SK-N-SH (cell line): ENCODE data around the gene DAB1. TPM values are rescaled to one million over a fixed set of nuclear protein-coding genes. Genes with fewer than 3 reads are reported as not detected.

Source experiments
- CTCF ChIA-PET: fragments of 300-600, 350-600 bp; formaldehyde crosslinking; extraction: SDS; loops from one replicate; lab custom pipeline; 2021; lab: Yijun Ruan, JAX
- POLR2A ChIA-PET: fragments of 350-600 bp; sonication (Branson Sonifier 250); formaldehyde crosslinking; extraction: SDS; loops from one replicate; lab custom pipeline; 2020; ENCODE audit warnings: antibody characterized with exemption, inconsistent platforms; lab: Yijun Ruan, JAX
- DNase-seq: peaks from one replicate; pipeline ENCODE4 v3.0.0; 2012
- H2AFZ ChIP-seq: fragments of 200-600 bp; sonication (generic); 2 replicates; pipeline ENCODE4 v1.8.1; 2016; ENCODE audit warnings: antibody characterized with exemption, mild to moderate bottlenecking, low read depth
- H3F3A ChIP-seq: fragments of 200-600 bp; sonication (generic); replicated peaks from 2 replicates; pipeline ENCODE3; 2016; ENCODE audit warnings: antibody characterized with exemption, mild to moderate bottlenecking; ENCODE audit not compliant: insufficient read depth
- H3K27ac ChIP-seq, 2 experiments: fragments of 200-500 bp in 1 of 2; fragments of 200-600 bp in 1 of 2; sonication (Bioruptor generic) in 1 of 2; sonication (generic), shearing (Covaris generic) in 1 of 2; 2 replicates each; pipeline versions ENCODE4 v1.5.1 to v1.6.1; 2014 to 2016; ENCODE audit warnings: low read depth in 2 of 2, inconsistent platforms in 1 of 2, low read length in 1 of 2, mild to moderate bottlenecking in 1 of 2, mixed read lengths in 1 of 2
- H3K27me3 ChIP-seq: fragments of 200-600 bp; sonication (generic), shearing (Covaris generic); 2 replicates; pipeline ENCODE4 v1.6.1; 2016; ENCODE audit warnings: mixed run types; ENCODE audit not compliant: insufficient read depth
- H3K36me3 ChIP-seq, 2 experiments: fragments of 200-500 bp in 1 of 2; fragments of 200-600 bp in 1 of 2; sonication (Bioruptor generic) in 1 of 2; sonication (generic) in 1 of 2; replicated peaks in 1 of 2; 2 replicates each; pipeline versions ENCODE3 to v1.5.1; 2014 to 2016; ENCODE audit warnings: low read length in 1 of 2, mild to moderate bottlenecking in 1 of 2; ENCODE audit not compliant: insufficient read depth in 2 of 2, control insufficient read depth in 1 of 2
- H3K4me1 ChIP-seq, 2 experiments: fragments of 200-500 bp in 1 of 2; fragments of 200-600 bp in 1 of 2; sonication (Bioruptor generic) in 1 of 2; sonication (generic), shearing (Covaris generic) in 1 of 2; 2 replicates each; pipeline versions ENCODE4 v1.5.1 to v1.6.1; 2014 to 2016; ENCODE audit warnings: low read depth in 1 of 2, low read length in 1 of 2, mixed run types in 1 of 2; ENCODE audit not compliant: insufficient read depth in 2 of 2, control insufficient read depth in 1 of 2
- H3K4me2 ChIP-seq: fragments of 200-600 bp; sonication (generic), shearing (Covaris generic); 2 replicates; pipeline ENCODE4 v1.6.1; 2017; ENCODE audit warnings: mixed run types
- H3K4me3 ChIP-seq, 2 experiments: fragments of 200-500 bp in 1 of 2; fragments of 200-600 bp in 1 of 2; sonication (Bioruptor generic) in 1 of 2; sonication (generic), shearing (Covaris generic) in 1 of 2; 2 replicates each; pipeline versions ENCODE4 v1.5.1 to v1.8.1; 2014 to 2016; ENCODE audit warnings: low read depth in 2 of 2, inconsistent platforms in 1 of 2, low read length in 1 of 2, mild to moderate bottlenecking in 1 of 2, mixed read lengths in 1 of 2, moderate library complexity in 1 of 2
- H3K79me2 ChIP-seq: fragments of 200-600 bp; sonication (generic); 2 replicates; pipeline ENCODE4 v1.8.1; 2017; ENCODE audit warnings: mild to moderate bottlenecking; ENCODE audit not compliant: insufficient read depth
- H3K9ac ChIP-seq: fragments of 200-600 bp; sonication (generic); 2 replicates; pipeline ENCODE4 v1.6.1; 2017; ENCODE audit warnings: mixed run types
- H3K9me2 ChIP-seq: fragments of 200-600 bp; sonication (generic); 2 replicates; pipeline ENCODE4 v1.6.1; 2017; ENCODE audit warnings: mixed run types
- H3K9me3 ChIP-seq: fragments of 200-600 bp; sonication (generic); 2 replicates; pipeline ENCODE4 v1.6.1; 2017; ENCODE audit warnings: mixed run types, mild to moderate bottlenecking, moderate library complexity
- H4K20me1 ChIP-seq: fragments of 200-600 bp; sonication (generic); 2 replicates; pipeline ENCODE4 v1.6.1; 2017; ENCODE audit warnings: mild to moderate bottlenecking, mixed run types; ENCODE audit not compliant: insufficient read depth
- CHD2 ChIP-seq: fragments of 150-350 bp; IDR thresholded peaks from 2 replicates; pipeline ENCODE4 v1.6.1; 2018; ENCODE audit warnings: low read length; ENCODE audit not compliant: partially characterized antibody
- ELF1 ChIP-seq: IDR thresholded peaks from 2 replicates; pipeline ENCODE4 v1.4.0; 2012
- EP300 ChIP-seq, 2 experiments: IDR thresholded peaks; 2 replicates each; pipeline versions ENCODE4 v1.4.0 to v1.6.1; 2012; ENCODE audit warnings: borderline replicate concordance in 1 of 2, low read depth in 1 of 2, low read length in 1 of 2
- FOSL2 ChIP-seq: IDR thresholded peaks from 2 replicates; pipeline ENCODE4 v1.4.0; 2012; ENCODE audit warnings: low read depth, mild to moderate bottlenecking, moderate library complexity, borderline replicate concordance
- FOXM1 ChIP-seq: IDR thresholded peaks from 2 replicates; pipeline ENCODE4 v1.4.0; 2012; ENCODE audit warnings: low read depth, mild to moderate bottlenecking
- GATA2 ChIP-seq: sonication (generic); formaldehyde crosslinking; IDR thresholded peaks from 2 replicates; pipeline ENCODE4 v1.5.0; 2020; ENCODE audit warnings: mild to moderate bottlenecking, missing genetic modification reagents
- MEF2A ChIP-seq: IDR thresholded peaks from 2 replicates; pipeline ENCODE4 v1.4.0; 2012; ENCODE audit warnings: low read depth, borderline replicate concordance
- NRF1 ChIP-seq: IDR thresholded peaks from 2 replicates; pipeline ENCODE4 v1.6.1; 2012; ENCODE audit warnings: low read depth, mild to moderate bottlenecking, low read length
- POLR2AphosphoS5 ChIP-seq: IDR thresholded peaks from 2 replicates; pipeline ENCODE4 v1.6.1; 2012; ENCODE audit warnings: low read depth, low read length
- RAD21 ChIP-seq: IDR thresholded peaks from 2 replicates; pipeline ENCODE4 v1.6.1; 2012; ENCODE audit warnings: mild to moderate bottlenecking, low read length
- RCOR1 ChIP-seq: fragments of 150-350 bp; IDR thresholded peaks from 2 replicates; pipeline ENCODE4 v1.6.1; 2017; ENCODE audit warnings: antibody characterized with exemption, low read length
- RXRA ChIP-seq: IDR thresholded peaks from 2 replicates; pipeline ENCODE4 v1.4.0; 2012; ENCODE audit warnings: low read depth, mild to moderate bottlenecking, borderline replicate concordance
- SIN3A ChIP-seq: IDR thresholded peaks from 2 replicates; pipeline ENCODE4 v1.6.1; 2012; ENCODE audit warnings: low read depth, mild to moderate bottlenecking, low read length, moderate library complexity, borderline replicate concordance
- SMC3 ChIP-seq: IDR thresholded peaks from 2 replicates; pipeline ENCODE4 v1.6.1; 2012; ENCODE audit warnings: low read depth, low read length, improper control_type of control experiment
- TAF1 ChIP-seq: IDR thresholded peaks from 2 replicates; pipeline ENCODE4 v1.6.1; 2012; ENCODE audit warnings: low read depth, mild to moderate bottlenecking, low read length, moderate library complexity, borderline replicate concordance
- YY1 ChIP-seq: IDR thresholded peaks from 2 replicates; pipeline ENCODE4 v1.4.0; 2012; ENCODE audit warnings: low read depth, mild to moderate bottlenecking
- ZBTB33 ChIP-seq: IDR thresholded peaks from 2 replicates; pipeline ENCODE4 v1.4.0; 2012; ENCODE audit warnings: low read depth, borderline replicate concordance
- WGBS: methylation state at CpG from one replicate; pipeline ENCODE4 v1.1.6; 2017; ENCODE audit warnings: low lambda C conversion rate; 5-methylcytosine and 5-hydroxymethylcytosine counted together
- polyA plus RNA-seq, 3 experiments: library from polyadenylated mRNA; depleted of rRNA; stranded (reverse); fragments of >200 nt; gene quantifications; 2 replicates each; pipeline ENCODE4 v1.2.3, GENCODE V29; 2012
- TF ChIP-seq, protein P1 (sequence below): fragments of 150-350 bp; IDR thresholded peaks from 2 replicates; pipeline ENCODE4 v1.6.1; 2016; ENCODE audit warnings: mild to moderate bottlenecking, low read depth, low read length
- TF ChIP-seq, protein P2 (sequence below): fragments of 200-600 bp; sonication (generic); IDR thresholded peaks from 2 replicates; pipeline ENCODE4 v1.6.1; 2017; ENCODE audit warnings: antibody characterized with exemption, mild to moderate bottlenecking, moderate library complexity
- TF ChIP-seq, protein P3 (sequence below): fragments of 150-350 bp; IDR thresholded peaks from 2 replicates; pipeline ENCODE4 v1.6.1; 2017; ENCODE audit warnings: antibody characterized with exemption, low read length, low read depth, borderline replicate concordance

Gene DAB1
- polyA plus RNA-seq, 1 of the 3 experiments (the other 2 are of a cell fraction) = 2.9 TPM

GRCh38 chr1:57065442-57065841 is 358.4 kb downstream of the DAB1 start:
- CTCF ChIA-PET = interaction anchor here (2.1 kb wide), 1 partner anchor 233 kb away, joined by 7 read pairs; no protein-coding TSS in a partner anchor

DNA sequence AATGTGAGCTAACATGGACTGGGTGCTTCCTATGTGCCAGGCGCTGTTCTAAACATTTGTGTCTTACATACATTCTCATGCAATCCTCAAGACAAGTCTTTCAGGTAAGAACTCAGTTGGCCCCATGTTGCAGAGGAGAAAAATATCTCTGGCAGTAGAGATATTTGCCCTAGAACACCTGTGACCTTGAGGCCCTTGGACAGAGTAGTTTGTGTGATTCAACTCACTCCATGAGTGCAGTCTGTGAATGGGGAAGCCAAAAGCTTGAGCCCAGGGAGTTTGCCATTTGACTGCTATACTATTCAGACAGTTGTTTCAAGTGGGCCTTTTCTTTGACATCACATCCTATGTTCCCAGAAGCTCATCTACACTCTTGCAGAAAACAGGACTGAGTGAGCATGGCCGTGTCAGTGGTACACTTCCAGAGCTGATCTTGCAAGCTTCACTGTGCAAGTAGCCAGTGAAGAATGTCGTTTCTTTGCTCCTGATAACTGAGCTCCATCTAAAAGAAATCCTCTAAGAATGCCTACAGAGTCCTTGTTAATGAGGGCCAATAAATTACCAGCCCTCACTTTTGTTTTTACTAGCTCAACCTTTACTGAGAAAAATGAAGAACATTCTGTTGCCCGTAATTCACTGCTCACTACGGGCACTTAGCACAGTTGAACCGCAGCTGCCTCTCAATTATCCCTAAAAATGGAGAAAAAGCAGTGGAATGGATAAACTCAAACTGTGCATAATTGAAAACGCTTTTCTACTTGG is 359.3 kb downstream of the DAB1 start:
- CTCF ChIA-PET = interaction anchor here (1.1 to 2.1 kb wide), 2 partner anchors 9 to 232 kb away, joined by 3 to 7 read pairs; no protein-coding TSS in a partner anchor

More at GRCh38 chr1:57065442-57065841, 358.4 kb downstream of the DAB1 start:
- Histone ChIP-seq H3K36me3 (no peaks in the 10 kb centered on the region), H3K27me3 (no peaks in the 10 kb centered on the region), H3K9me2 (no peaks in the 10 kb centered on the region), H3K79me2 (no peaks in the 10 kb centered on the region), H3F3A (no peaks in the 10 kb centered on the region), H3K9ac (no peak overlapping the region), H3K4me2 (no peak overlapping the region), H3K4me1 (peaks cover 0 to 14% of the 10 kb centered on the region in 2 experiments; a peak in 2 of 4 replicates), H3K27ac (no peak overlapping the region), H3K4me3 (no peak overlapping the region), H2AFZ (no peak overlapping the region), H4K20me1 (no peaks in the 10 kb centered on the region), H3K9me3 (no peaks in the 10 kb centered on the region)
- no peak for DNase-seq
- TF ChIP-seq RAD21 (no peak), SMC3 (no peak), POLR2AphosphoS5 (no peak), CHD2 (no peak)
- TF ChIP-seq, protein P1, sequence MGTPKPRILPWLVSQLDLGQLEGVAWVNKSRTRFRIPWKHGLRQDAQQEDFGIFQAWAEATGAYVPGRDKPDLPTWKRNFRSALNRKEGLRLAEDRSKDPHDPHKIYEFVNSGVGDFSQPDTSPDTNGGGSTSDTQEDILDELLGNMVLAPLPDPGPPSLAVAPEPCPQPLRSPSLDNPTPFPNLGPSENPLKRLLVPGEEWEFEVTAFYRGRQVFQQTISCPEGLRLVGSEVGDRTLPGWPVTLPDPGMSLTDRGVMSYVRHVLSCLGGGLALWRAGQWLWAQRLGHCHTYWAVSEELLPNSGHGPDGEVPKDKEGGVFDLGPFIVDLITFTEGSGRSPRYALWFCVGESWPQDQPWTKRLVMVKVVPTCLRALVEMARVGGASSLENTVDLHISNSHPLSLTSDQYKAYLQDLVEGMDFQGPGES = no peak
- POLR2A ChIA-PET = no interaction called here
- 92% methylated on average over 3 of the region's 3 CpGs for WGBS

More for the DNA sequence above, 359.3 kb downstream of the DAB1 start:
- no peaks in the 10 kb centered on the region for H3F3A ChIP-seq
- H2AFZ ChIP-seq = no peak overlapping the region
- H3K36me3 ChIP-seq = no peaks in the 10 kb centered on the region
- no peaks in the 10 kb centered on the region for H3K9me2 ChIP-seq
- H3K79me2 ChIP-seq = no peaks in the 10 kb centered on the region
- TF ChIP-seq SIN3A (no peak), ZBTB33 (no peak), MEF2A (no peak), FOSL2 (no peak), EP300 (IDR thresholded peaks at IDR 0.05; ENCODE audit: borderline replicate concordance in 1 of 2, low read depth in 1 of 2, low read length in 1 of 2) (no peak), GATA2 (no peak), NRF1 (no peak), FOXM1 (no peak), YY1 (no peak), POLR2AphosphoS5 (no peak), TAF1 (no peak), RCOR1 (no peak), ELF1 (no peak), RXRA (no peak)
- TF ChIP-seq, protein P2, sequence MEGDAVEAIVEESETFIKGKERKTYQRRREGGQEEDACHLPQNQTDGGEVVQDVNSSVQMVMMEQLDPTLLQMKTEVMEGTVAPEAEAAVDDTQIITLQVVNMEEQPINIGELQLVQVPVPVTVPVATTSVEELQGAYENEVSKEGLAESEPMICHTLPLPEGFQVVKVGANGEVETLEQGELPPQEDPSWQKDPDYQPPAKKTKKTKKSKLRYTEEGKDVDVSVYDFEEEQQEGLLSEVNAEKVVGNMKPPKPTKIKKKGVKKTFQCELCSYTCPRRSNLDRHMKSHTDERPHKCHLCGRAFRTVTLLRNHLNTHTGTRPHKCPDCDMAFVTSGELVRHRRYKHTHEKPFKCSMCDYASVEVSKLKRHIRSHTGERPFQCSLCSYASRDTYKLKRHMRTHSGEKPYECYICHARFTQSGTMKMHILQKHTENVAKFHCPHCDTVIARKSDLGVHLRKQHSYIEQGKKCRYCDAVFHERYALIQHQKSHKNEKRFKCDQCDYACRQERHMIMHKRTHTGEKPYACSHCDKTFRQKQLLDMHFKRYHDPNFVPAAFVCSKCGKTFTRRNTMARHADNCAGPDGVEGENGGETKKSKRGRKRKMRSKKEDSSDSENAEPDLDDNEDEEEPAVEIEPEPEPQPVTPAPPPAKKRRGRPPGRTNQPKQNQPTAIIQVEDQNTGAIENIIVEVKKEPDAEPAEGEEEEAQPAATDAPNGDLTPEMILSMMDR = no peak
- TF ChIP-seq, protein P3, sequence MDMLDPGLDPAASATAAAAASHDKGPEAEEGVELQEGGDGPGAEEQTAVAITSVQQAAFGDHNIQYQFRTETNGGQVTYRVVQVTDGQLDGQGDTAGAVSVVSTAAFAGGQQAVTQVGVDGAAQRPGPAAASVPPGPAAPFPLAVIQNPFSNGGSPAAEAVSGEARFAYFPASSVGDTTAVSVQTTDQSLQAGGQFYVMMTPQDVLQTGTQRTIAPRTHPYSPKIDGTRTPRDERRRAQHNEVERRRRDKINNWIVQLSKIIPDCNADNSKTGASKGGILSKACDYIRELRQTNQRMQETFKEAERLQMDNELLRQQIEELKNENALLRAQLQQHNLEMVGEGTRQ = no peak
- TF ChIP-seq, all 33 proteins: peak for 0
- DNase-seq = no peak
- Histone ChIP-seq H3K27me3 (no peaks in the 10 kb centered on the region), H3K4me3 (no peak overlapping the region), H3K4me1 (peaks cover 0 to 14% of the 10 kb centered on the region in 2 experiments; a peak in 2 of 4 replicates), H3K9ac (no peak overlapping the region), H3K4me2 (no peak overlapping the region), H3K27ac (no peak overlapping the region), H3K9me3 (no peaks in the 10 kb centered on the region), H4K20me1 (no peaks in the 10 kb centered on the region)
- 71% methylated on average over 7 of the region's 7 CpGs for WGBS
- POLR2A ChIA-PET = no interaction called here
